ENCODE measurements around the gene TNF.
A peak's percentile ranks its signal among the peaks of the same experiment; 100 is the strongest.
"Not testable (repeated sequence)": the region's sequence is repeated elsewhere in the genome, so short reads cannot be mapped to it uniquely, and the experiment has no call there.

The TNF gene

DNA sequence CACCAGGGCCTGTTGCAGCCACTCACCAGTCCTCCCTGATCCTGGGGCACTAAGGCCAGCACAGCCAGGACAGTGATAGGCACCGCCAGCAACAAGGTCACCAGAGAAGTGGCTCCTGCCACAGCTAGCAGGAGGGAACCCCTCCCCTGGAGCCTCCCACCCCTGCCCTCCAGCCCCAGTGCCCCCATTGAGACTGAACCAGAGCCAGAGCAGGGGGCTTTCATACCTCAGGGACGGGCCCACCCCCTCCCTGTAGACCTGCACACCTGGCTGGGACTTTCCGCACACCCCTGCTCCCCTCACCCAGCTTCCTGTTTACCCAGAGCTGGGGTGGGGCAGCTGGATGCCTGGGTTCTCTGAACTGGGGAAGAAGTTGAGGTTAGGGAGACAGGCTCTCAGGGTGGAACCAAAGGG, 6.9 kb downstream of the TNF start, which contains the start of gene LTB:
Gene LTB (minus strand): TSS at position 195 of the 414 bp plus-strand sequence. CDS start 7 bp downstream, at position 188.
- TF ChIP-seq GATA1 (IDR thresholded peaks at IDR 0.05; ENCODE audit: low read depth, low read length): no peak
- TF ChIP-seq POLR2A (IDR thresholded peaks at IDR 0.05; ENCODE audit: low read length): no peak
- DNase-seq: no peak

DNA sequence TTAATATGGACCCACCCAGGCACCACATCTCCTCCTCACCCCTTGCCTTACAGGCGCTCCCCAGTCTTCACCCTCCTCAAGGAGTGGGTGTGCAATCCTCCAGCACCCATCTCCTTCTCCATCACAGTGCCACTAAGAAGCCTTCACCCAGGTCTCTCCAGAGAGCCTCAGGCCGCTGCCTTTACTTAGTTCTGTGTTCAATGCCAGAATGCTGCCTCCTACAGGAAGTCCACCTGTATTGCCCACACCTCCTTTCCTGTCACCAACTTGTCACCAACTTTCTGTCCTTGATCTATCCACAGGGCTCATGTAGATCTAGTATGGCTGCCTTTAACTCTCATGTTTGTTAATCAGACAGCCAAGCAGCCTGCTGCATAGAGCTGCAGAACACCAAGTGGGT, 10.1 kb downstream of the TNF start:
- DNase-seq: peak; percentile 44 to 47
- TF ChIP-seq GATA1 (IDR thresholded peaks at IDR 0.05; ENCODE audit: low read depth, low read length): no peak
- no peak for TF ChIP-seq POLR2A (IDR thresholded peaks at IDR 0.05; ENCODE audit: low read length)

DNA sequence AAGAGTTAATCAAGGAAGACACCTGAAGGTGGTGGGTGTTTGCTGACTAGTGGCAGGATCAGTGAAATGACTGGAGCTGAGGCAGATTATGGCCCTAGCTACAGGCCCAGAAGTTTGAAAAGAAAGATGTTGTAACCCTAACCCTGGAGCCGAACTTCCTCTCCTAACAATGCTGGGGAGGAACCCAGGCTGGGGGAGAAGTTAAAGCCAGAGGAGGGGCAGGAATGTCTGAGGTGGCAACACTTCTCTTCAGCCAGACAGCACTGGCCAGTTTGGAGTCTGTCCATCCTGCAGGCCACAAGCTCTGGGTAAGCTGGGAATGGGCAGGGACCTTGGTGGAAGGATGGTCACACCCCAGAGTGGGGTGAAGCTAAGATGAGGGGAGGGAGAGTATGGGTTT, 10.6 kb downstream of the TNF start, which contains the start of gene LST1:
Gene LST1 (plus strand): TSS at position 270 of the 400 bp plus-strand sequence. CDS start 1,023 bp downstream, outside the sequence.
- no peak for DNase-seq
- TF ChIP-seq GATA1 (IDR thresholded peaks at IDR 0.05; ENCODE audit: low read depth, low read length) (no peak), POLR2A (IDR thresholded peaks at IDR 0.05; ENCODE audit: low read length) (no peak)

DNA sequence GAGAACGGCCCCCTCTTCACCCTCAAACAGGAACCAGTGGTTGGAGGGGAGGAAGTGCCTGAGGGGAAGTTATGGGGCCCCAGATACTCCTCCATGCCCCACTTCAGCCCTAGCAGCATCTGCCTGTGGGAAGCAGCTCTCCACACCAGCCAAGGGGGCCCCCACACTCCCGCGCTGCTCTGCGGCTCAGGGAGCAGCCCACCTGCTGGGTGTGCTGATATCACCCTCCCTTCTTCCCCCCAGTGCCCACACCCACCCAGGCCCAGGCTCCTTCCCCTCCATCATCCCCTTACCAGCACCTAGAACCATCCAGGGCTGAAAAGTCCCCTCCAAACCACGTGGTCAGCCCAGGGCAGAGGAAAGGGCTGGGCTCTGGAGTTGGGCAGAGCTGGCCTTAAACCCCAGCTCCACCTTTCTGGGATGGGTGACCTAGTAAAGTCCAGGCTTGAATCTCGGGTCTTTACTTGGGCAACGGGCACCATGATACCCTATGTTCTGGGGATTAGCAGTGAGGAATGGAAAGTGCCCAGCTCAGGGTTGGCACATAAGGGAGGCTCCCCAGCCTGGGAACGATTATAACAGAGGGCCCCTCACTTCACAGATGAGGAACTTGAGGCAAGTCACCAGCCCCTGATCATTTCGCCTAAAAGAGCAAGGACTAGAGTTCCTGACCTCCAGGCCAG, 11.4 kb downstream of the TNF start:
- TF ChIP-seq POLR2A (IDR thresholded peaks at IDR 0.05; ENCODE audit: low read length) (no peak), GATA1 (IDR thresholded peaks at IDR 0.05; ENCODE audit: low read depth, low read length) (no peak)
- no peak for DNase-seq

DNA sequence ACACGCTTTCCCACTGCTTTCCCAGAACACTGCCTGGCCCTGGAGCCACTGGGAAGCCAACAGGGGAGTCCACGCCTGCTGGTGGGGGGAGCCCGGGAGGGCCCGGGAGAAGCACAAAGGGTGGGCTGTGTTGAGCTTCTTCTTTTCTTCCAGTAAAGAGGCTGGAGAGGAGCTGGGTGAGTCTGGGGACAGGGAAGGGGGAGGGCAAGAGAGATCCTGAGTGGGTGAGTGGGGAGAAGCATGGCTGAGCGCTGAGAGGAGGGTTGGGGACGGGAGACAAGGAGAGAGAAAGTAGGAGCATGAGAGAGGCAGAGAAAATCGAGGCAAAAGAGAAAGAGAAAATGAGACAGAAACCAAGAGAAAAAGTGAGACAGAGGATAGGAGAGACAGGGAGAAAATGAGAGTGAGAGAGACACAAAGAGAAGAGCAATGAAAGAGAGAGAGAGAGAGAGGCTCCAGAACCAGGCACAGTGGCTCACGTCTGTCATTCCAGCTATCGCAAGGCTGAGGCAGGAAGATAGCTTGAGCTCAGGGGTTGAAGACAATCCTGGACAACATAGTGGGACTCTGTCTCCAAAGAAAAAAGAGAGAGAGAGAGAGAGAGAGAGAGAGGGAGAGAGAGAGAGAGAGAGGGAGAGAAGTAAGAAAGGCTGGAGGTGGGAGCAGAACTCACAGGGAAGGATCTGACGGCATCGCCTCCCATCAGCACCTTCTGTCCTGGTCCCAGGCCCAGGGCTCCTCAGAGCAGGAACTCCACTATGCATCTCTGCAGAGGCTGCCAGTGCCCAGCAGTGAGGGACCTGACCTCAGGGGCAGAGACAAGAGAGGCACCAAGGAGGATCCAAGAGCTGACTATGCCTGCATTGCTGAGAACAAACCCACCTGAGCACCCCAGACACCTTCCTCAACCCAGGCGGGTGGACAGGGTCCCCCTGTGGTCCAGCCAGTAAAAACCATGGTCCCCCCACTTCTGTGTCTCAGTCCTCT, 12.7 kb downstream of the TNF start:
- TF ChIP-seq POLR2A (IDR thresholded peaks at IDR 0.05; ENCODE audit: low read length) (no peak), GATA1 (IDR thresholded peaks at IDR 0.05; ENCODE audit: low read depth, low read length) (no peak)
- DNase-seq: no peak

DNA sequence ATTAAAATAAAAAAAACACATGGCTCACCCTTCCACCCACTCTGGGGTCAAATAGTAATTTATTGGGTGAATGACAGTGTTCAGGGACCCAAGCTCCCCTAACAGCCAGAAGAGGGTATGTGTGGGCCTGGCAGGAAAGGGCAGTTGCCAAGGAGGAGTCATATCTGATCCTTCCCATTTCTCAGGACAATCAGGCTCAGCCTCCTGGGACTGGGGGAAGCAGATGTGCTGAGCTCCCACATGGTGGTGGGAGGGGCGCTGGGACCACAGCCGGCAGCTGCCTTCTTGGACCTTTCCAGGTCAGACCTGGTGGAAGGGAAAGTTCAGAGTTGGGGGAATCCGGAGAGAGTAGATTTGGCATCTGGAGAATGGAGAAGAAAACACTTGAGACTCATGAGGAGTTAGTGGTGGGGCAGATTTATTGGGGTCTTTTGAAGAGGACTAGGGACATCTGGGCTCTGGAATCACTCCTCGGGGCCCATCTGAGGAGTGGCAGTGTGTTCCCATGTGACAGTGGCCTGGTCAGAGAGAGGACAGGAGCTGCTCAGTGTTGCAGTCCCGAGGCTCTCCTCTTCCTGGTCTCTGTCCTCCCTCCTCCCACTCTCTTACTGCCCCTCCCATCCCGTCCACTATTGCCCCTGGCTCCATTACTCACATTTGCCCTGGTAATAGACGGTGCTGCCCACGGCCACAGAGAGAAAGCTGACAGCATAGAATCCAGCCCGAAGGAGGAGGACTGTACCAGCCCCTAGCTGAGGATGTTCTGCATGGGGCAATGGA, 13.7 kb downstream of the TNF start:
- no peak for DNase-seq
- TF ChIP-seq GATA1 (IDR thresholded peaks at IDR 0.05; ENCODE audit: low read depth, low read length): no peak
- TF ChIP-seq POLR2A (IDR thresholded peaks at IDR 0.05; ENCODE audit: low read length): no peak

DNA sequence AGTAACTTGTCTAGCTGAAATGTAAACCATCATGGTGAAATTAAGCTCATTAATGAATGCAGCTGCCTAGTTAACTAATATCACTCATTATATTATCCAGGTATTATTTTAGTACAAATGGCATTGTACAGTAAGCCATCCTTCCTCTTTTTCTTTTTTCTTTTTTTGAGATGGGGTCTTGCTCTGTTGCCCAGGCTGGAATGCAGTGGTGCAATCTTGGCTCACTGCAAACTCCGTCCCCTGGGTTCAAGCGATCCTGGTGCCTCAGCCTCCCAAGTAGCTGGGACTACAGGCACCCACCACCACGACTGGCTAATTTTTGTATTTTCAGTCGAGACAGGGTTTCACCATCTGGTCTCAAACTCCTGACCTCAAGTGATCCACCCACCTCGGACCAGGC, 15.3 kb downstream of the TNF start:
- not testable (repeated sequence) for DNase-seq

DNA sequence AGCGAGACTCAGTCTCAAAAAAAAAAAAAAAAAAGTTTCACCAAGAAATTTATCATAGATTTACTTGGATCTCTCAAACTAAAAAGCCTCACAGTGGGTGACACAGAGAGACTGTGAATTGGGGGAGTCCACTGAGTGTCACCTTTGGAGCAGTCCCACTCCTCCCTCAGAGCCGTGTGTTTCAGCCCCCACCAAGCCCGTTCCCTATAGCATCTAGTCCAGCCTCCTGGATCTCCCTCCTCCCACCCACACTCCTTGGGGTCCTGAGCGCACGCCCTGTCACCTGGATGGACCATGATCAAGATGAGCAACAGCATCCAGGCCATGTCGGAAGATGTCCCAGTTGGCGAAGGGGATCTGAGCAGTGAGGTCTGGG, 17.0 kb downstream of the TNF start:
- no peak for DNase-seq
- no peak for TF ChIP-seq GATA1 (IDR thresholded peaks at IDR 0.05; ENCODE audit: low read depth, low read length)
- no peak for TF ChIP-seq POLR2A (IDR thresholded peaks at IDR 0.05; ENCODE audit: low read length)

DNA sequence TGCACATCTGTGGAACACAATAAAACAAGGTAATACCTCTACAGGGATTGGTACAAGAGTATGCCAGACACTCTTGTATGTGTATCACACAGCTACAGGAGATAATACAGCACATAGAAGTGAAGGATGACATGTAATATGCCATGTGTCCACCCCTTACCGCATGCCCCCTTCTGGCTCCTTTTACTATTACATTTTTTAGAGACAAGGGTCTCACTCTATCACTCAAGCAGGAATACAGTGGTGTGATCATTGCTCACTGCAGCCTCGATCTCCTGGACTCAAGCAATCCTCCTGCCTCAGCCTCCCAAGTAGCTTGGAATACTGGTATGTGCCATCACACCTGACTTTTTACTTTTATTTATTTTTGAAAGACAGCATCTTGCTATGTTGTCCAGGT, 21.6 kb downstream of the TNF start:
- TF ChIP-seq GATA1 (IDR thresholded peaks at IDR 0.05; ENCODE audit: low read depth, low read length) (no peak), POLR2A (IDR thresholded peaks at IDR 0.05; ENCODE audit: low read length) (no peak)
- peak; percentile 57 to 67 for DNase-seq

DNA sequence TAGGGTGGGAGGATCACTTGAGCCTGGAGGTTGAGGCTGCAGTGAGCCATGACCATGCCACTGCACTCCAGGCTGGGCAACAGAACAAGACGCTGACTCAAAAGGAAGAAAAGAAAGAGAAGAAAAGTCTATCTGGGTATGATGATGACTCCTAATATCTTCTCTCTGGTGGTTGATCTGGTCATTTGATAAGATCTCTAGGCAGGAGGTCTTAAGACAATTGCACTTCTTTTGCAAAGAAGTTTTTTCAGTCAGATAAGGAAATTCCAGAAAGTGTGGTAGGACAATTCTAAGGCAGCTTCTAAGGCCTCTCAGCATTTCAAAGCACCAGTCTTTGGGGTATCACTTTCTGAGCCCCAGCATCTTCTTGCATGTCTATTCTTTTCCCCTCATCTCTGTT, 32.0 kb downstream of the TNF start:
- no peak for DNase-seq
- TF ChIP-seq GATA1 (IDR thresholded peaks at IDR 0.05; ENCODE audit: low read depth, low read length) (no peak), POLR2A (IDR thresholded peaks at IDR 0.05; ENCODE audit: low read length) (no peak)

DNA sequence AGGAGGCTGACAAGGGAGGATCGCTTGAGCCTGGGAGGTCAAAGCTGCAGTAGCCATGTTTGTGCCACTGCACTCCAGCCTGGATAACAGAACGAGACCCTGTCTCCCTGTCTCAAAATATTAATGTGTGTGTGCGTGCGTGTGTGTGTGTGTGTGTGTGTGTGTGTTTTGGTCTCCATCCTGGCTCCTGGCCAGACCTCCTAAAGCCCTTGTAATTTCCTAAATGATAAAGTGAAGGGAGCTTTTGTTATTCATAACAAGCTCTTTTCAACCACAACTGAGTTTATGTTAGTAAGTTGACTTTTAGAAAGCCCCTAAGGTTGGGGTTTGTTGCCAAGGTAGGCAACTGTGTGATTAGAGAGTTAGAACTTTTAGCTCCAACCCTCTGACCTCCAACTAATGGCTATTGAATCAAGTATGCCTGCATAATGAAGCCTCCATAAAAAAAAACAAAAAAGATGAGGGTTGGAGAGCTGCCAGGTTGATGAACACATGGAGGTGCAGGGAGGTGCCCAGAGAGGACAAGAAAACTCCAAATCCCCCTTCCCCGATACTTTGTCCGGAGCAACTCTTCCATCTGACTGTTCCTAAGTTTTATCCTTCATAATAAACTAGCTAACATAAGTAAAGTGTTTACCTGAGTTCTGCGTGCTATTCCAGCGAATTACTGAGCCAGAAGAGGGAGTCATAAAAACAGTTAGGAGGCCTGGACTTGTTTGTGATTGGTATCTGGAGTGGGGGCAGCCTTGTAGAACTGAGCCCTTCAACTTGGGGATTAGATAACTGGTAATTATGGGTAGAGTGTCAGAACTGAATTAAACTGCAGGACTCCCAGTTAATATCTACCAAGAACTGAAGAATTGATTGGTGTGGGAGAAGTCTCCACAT, 34.4 kb downstream of the TNF start:
- no peak for TF ChIP-seq GATA1 (IDR thresholded peaks at IDR 0.05; ENCODE audit: low read depth, low read length)
- DNase-seq: peak; percentile 22 to 43

DNA sequence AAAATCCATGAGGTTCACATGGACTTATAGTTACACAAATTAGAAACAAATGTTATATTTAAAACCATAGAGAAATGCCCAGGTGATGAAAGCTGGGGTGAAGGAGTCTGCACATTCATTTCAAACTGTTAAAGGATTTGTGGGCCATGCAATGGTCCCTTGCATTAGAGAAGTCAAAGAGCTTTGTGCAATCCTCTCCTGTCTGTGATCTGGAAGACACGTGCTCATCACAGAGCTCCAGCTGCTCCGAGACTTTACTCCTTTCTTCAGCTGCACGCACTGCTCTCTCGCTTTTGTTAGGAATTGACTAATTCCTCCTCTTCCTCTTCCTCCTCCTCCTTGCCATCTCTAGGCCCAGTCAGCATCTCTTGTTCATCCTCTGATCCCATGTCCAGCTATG, 35.6 kb downstream of the TNF start:
- TF ChIP-seq POLR2A (IDR thresholded peaks at IDR 0.05; ENCODE audit: low read length) (no peak), GATA1 (IDR thresholded peaks at IDR 0.05; ENCODE audit: low read depth, low read length) (no peak)
- no peak for DNase-seq

DNA sequence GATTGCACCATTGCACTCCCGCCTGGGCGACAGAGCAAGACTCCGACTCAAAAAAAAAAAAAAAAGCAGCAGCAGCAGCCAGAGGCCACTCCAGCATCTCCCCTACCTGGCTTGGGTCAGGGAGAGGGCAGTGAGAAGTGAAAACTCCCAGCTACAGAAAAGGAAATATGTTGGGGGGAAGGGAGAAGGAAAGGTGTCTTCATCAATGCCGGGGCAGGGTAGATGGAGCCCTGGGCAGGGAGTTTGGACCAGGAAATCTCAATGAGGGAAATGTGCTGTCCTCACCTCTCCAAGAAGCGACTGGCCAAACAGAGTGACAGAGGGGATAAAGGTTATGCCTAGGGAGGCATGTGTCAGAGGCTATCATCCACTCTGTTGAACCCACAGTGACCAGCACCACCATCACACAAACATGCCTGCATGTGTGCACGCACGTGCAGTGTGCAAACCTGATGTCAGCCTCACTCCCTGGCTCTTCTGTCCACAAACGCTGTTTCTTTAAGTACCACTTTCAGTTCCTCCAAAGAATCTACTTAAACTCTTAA, 38.8 kb downstream of the TNF start:
- DNase-seq: no peak
- TF ChIP-seq GATA1 (IDR thresholded peaks at IDR 0.05; ENCODE audit: low read depth, low read length) (no peak), POLR2A (IDR thresholded peaks at IDR 0.05; ENCODE audit: low read length) (no peak)

All from erythroblast (primary cell).